NCI-H2107 treated with DMSO at 0.1 percent for 48 hours (cell line): ENCODE measurements around the gene INHBC.
"Not testable (repeated sequence)": the region's sequence is repeated elsewhere in the genome, so short reads cannot be mapped to it uniquely, and the experiment has no call there.

ENCODE experiments used
- DNase-seq: peaks from one replicate; lab custom pipeline; 2025; ENCODE audit not compliant: unreplicated experiment; lab: John Stamatoyannopoulos, UW

INHBC gene

DNA sequence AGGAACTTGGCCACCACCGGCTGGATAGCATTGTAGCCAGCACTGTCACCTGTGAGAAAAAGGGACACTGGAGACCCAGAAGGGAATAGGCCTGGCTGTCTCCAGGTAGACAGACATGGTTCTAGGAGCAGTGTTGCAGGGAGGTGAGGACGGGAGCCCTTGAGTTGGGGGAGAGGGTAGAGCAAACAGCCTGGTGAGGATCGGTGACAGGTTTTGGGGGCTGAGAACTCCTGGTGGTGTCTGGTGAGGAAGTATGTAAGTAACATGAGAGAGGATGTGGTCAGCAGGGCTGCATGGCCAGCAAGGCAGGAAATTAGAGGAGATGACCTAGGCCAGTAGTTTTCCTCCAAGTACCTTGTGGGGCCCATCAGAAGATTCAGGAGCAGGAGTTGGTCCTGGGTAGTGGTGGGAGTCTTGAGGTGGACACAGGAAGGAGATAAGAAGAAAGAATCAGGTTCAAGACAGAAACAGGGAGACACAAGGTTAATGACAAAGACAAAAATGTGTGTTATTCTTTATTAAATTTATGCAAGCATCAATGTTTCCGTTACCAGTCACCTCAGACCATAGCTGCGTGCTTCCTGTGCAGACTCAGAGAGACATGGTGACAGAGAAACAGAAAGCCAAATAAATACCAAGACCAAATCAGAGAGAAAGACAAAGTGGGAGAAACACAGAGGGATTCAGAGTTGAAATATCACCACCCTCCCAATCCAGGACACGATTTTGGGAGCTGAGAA lies 45.0 kb downstream of the INHBC start, which contains the start of gene ARHGAP9:
ARHGAP9 (minus strand) TSS at position 491 of the 740 bp plus-strand sequence; CDS start at position 31, 460 bp downstream.
- no peak for DNase-seq

DNA sequence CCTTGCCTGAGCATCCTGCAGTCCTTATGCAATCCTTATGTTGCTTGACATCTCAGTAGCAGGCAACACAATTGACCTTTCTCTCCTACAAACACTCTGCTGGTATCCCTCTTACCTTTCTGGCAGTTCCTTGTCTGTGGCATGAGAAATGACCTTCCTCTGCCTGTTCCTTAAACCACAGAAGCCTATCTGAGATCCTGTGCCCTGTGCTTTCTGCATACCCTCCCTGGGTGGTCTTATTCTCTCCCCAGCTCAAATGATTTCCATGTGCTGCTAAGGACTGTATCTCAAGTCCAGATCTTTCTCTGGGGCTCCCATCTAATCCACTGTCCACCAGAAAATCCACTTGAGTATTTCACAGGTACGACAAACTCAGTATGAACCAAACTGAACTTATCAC lies 47.1 kb downstream of the INHBC start:
- no peak for DNase-seq

DNA sequence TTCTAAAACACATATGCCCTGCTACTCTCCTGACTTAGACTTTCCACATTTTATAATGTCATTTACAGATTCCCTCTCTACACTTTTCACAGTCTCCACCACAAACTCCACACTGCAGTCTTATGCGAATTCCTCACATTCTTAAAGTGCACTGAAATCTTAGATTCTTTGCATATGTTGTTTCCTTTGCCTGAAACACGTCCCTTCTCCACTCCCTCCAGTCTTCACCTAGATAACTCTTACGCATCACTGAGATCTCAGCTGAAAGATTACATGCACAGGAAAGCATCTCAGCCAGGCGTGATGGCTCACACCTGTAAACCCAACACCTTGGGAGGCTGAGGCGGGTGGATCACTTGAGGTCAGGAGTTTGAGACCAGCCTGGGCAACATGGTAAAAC lies 48.9 kb downstream of the INHBC start:
- no peak for DNase-seq

DNA sequence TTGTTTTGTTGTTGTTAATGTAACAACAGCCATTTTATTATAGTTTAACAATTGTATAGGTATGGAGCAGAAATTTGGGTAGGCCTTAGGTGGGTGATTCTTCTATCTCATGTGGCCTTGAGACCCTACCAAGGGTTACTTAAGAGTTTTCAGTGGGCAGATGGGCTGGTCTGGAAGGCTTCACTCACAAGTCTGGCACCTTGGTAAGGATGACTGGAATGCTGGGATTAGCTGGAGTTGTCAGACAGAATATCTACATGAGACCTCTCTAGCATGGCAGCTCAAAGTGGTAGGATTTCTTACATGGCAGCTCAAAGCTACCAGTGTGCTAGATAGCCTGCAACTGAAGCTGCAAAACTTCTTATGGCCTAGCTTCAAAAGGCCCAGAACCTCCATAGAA lies 51.1 kb downstream of the INHBC start:
- no peak for DNase-seq

DNA sequence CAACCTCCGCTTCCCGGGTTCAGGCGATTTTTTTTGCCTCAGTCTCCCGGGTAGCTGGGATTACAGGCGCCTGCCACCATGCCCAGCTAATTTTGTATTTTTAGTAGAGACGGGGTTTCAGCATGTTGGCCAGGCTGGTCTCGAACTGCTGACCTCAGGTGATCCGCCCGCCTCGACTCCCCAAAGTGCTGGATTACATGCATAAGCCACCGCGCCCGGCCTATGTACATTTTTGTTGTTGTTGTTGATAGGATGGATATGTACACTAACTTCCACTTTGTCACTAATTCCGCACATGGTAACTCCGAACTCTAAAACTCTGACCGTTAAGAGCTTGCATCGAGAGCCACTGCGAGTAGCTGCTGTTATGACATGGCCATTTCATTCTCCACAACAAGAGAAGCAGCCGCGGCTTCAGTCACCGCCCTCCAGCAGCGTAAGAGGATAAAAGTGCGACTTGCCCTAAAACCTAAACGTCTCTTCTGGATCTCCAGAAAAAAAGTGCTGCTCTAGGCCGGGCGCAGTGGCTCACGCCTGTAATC lies 52.5 kb downstream of the INHBC start:
- DNase-seq: no peak

DNA sequence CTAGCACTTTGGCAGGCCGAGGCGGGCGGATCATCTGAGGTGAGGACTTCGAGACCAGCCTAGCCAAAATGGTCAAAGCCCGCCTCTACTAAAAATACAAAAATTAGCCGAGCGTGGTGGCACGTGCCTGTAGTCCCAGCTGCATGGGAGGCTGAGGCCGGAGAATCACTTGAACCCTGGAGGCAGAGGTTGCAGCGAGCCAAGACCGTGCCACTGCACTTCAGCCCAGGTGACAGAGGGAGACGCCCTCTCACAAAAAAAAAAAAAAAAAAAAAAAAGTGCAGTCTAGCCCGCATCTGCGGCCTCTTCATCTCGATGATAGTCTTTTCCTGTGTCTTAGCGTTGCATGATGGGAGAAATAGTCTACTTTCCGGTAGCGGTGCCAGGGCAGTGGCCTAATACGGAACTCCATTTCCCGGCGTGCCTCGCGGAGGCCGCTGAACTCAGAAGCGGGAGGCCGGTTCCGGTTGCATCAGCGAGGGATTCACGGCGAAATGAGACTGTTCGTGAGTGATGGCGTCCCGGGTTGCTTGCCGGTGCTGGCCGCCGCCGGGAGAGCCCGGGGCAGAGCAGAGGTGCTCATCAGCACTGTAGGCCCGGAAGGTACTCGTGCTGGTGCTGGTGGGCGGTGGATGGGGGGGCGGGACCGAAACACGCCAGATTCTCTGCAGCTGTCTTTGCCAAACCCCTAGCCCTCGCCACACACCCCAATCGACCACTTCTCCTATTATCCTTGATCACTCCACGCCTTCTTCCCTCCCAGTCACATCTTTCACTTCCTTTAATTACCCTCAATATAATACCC lies 53.2 kb downstream of the INHBC start, which contains the start of gene MARS1:
MARS1 (plus strand) TSS at position 472 of the 805 bp plus-strand sequence; CDS start at position 495, 23 bp downstream.
- peak; percentile 96 for DNase-seq

DNA sequence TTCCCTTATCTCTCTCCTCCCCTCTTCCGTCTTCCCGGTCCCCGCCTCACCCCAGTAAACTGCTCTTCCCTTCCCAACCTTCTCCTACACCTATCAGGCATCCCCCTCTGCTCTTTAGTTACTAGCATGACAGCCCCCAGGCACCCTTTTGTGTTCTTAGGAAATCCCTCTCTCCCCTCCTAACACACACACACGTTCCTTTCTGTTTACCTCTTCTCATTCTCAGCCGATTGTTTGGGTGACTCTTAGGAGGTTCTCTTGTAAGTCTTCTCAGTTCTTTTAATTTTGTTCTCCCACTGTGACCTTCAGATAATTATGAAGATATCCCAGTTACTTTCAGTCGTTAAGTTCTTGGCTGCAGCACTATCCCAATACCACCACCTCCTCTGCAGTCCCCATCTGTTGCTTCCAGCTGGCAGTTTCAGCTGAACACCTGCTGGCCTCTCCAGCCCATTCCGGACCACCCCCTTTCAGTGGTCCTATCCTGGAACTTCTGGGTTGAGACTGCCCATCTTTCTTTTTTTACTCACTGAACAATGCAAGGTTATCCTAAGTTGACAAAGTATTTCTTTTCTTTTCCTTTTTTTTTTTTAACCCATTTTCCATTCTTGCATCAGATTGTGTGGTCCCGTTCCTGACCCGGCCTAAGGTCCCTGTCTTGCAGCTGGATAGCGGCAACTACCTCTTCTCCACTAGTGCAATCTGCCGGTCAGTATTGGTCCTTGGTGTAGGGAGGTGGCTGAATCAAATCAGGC lies 54.0 kb downstream of the INHBC start:
- no peak for DNase-seq

DNA sequence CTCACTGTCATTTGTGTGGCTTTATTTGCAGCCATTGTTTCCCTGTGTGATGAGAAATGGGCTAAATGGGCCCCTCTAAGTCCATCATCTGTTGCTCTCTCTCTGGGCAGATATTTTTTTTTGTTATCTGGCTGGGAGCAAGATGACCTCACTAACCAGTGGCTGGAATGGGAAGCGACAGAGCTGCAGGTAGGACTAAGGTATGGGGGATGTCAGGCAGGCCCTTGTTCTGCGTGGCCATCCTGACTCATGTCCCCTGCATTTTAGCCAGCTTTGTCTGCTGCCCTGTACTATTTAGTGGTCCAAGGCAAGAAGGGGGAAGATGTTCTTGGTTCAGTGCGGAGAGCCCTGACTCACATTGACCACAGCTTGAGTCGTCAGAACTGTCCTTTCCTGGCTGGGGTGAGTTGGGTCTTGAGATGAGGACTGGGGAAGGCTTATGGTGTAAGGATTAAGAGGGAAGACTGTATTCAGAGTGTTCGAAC lies 54.6 kb downstream of the INHBC start:
- DNase-seq: no peak

DNA sequence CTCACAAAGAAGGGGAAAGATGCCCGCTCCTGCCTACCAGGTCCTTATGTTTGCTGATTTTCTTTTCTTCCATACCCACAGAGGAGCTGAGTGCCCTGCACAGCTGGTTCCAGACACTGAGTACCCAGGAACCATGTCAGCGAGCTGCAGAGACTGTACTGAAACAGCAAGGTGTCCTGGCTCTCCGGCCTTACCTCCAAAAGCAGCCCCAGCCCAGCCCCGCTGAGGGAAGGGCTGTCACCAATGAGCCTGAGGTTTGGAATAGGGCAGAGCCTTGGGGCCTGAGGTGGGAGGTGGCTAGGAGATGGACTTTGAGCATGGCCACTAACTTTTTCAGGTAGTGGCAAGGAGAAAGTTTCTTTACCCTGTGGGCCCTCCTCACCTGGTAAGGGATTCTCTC lies 55.5 kb downstream of the INHBC start:
- DNase-seq: no peak

DNA sequence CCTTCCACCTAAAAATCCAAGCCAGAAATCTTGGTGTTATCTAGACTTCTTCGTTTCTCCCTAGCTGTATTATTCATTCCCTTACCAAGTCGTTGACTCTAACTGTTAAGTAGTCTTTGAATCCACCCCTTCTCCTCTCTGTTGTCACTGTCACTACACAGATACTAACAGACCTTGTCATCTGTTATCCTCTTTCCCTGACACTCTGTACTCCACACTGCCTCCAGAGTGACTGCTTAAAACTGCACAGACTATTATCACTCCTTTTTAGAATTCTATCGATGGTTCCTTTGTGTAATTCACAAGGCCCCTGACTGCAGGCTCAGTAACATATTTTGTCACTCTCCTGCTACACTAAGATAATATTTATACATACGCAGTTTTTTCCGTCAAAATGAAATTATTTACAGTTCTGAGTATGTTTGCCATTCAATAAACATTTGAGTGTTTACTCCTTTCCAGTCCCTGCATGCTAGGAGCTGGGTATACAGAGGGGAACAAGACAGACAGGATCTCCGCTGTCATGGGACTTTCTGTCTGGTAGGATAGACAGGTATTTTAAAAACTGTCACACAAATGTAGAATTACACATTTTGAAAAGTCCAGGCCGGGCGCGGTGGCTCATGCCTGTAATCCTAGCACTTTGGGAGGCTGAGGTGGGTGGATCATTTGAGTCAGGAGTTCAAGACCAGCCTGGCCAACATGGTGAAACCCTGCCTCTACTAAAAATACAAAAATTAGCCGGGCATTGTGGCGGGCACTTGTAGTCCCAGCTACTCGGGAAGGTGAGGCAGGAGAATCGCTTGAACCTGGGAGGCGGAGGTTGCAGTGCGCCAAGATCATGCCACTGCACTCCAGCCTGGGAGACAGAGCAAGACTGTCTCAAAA lies 57.1 kb downstream of the INHBC start:
- no peak for DNase-seq

DNA sequence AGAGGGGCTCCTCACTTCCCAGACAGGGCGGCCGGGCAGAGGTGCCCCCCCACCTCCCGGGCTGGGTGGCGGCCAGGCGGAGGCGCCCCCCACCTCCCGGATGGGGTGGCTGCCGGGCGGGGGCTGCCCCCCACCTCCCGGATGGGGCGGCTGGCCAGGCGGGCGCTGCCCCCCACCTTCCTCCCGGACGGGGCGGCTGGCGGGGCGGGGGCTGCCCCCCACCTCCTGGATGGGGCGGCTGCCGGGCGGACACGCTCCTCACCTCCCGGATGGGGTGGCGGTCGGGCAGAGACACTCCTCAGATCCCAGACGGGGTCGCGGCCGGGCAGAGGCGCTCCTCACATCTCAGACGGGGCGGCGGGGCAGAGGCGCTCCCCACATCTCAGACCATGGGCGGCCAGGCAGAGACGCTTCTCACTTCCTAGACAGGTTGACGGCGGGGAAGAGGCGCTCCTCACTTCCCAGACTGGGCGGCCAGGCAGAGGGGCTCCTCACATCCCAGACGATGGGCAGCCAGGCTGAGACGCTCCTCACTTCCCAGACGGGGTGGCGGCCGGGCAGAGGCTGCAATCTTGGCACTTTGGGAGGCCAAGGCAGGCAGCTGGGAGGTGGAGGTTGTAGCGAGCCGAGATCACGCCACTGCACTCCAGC lies 60.6 kb downstream of the INHBC start:
- DNase-seq: not testable (repeated sequence)

DNA sequence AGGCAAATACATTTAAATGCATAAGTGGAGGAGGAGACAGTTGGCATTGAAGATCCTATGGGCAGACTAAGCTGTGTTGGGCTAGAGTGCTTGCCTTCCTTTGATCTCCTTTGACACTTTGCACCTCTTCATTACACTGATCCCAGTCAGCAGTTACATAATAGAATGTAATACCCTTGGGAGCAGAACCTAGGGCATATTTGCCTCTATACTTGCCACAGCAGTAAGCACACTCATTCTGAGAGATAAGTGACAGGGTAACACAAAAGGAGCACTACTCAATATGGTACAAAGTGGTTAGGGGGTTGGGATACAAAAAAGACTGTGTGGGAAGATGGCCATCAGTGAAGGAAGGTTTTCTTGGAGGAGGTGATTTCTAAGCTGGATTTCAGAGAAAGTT lies 62.2 kb downstream of the INHBC start:
- peak; percentile 85 for DNase-seq

DNA sequence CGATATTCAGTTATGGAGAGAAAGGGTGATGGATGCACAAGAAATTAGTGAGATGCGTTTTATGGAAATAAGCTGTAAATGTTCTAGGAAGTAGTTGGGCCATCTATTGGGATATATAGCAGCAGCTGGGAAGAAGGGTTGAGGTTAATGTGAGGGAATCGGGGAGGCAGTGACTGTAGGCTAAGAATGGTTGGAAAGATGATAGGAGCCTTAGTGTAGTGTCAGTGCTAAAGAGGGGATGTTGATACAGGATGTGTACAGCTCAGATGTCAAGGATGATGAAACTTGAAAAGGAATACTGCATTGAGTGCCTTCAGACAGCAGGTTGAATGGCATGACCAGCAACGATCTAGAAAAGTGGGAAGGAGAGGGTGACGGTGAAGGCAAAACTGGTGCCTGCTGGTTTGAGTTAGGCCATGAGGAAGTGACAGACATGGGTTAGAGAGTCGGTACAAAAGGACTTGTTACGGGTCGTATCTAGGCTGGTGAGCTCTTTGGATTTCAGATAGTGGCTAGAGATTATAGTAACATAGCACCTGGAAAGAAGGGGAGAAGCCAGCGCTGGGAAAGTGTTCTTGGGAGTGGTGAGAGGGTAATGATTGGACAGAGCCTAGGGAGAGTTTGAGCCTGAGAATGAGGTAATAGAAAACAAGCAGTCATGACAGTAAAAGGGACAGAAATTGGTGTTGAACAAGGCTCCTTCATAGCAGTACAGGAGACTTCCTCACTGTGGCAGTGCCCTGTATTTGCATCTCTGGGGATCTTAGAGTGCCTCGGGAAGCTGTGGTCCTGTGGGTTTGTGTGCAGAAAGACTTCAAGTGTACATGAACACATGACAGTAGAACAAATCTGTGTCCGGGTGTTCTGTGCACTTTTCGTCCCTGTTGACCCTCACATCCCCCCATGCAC lies 62.9 kb downstream of the INHBC start:
- DNase-seq: peak; percentile 53

DNA sequence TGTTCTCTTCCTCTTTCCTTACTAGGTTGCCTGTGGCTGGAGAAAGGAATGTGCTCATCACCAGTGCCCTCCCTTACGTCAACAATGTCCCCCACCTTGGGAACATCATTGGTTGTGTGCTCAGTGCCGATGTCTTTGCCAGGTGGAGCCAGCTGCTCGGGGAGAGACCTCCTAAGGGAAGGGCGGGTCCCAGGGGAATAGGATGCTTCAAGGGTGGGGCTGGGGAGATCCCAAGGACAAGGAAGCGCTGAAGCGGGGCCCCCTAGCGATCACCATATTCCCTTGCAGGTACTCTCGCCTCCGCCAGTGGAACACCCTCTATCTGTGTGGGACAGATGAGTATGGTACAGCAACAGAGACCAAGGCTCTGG lies 63.5 kb downstream of the INHBC start:
- no peak for DNase-seq

DNA sequence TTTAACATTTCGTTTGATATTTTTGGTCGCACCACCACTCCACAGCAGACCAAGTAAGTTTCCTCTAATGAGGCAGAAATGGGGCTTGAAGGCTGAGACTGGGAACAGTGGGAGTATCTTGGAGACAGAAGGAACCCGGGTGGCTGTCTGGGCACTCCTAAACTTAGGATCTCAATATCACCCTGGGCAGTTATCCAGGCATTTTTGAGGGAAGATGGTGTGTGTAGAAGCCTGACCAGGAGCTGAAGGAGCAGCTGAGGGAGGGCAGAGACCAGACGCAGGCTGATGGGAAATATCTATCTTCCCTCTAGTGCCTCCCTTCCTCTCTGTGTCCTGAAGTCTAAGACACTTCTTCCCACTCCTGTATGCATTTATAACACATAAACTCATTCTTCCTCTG lies 64.0 kb downstream of the INHBC start:
- DNase-seq: no peak

DNA sequence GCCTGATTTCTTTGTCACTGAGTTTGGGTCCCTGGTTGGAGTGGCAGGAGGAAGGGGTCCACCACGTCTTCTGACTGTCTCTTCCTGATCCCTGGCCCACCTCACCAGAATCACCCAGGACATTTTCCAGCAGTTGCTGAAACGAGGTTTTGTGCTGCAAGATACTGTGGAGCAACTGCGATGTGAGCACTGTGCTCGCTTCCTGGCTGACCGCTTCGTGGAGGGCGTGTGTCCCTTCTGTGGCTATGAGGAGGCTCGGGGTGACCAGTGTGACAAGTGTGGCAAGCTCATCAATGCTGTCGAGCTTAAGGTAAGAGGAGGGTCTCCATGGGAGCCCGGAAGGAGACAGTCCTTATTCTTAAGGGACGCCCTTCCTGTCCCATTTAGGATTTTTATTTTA lies 65.6 kb downstream of the INHBC start:
- DNase-seq: no peak
